GM19468 (cell line): Measurements from ENCODE around the gene PIK3R1.
A peak's percentile ranks its signal among the peaks of the same experiment; 100 is the strongest.

Experiments
- ATAC-seq: cut with Tn5 transposase; IDR thresholded peaks from one replicate; pipeline ENCODE4 v1.9.1; 2021; ENCODE audit warnings: mild to moderate bottlenecking, moderate library complexity, moderate number of reproducible peaks; ENCODE audit not compliant: unreplicated experiment; ENCODE audit errors: extremely low read depth

The PIK3R1 gene

DNA sequence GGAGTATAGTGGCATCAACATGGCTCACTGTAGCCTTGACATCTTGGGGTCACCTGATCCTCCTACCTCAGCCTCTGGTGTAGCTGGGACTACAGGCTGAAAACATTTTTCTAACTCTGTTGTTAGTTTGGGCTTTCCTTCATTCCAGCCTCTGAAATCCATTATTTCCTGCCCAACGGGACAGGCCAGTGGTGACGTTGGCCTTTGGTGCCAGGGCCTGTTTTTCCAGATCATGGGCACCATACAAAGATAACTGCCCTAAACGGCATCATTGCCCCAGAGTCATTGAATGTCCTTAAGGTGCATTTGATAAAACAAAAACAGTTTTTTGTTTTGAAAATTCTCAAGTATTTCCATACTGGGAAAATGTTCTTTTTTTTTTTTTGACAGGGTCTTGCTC is 32.1 kb downstream of the PIK3R1 start:
- no peak for ATAC-seq

GRCh38 chr5:68248896-68249295 is 33.3 kb downstream of the PIK3R1 start:
- ATAC-seq = no peak

DNA sequence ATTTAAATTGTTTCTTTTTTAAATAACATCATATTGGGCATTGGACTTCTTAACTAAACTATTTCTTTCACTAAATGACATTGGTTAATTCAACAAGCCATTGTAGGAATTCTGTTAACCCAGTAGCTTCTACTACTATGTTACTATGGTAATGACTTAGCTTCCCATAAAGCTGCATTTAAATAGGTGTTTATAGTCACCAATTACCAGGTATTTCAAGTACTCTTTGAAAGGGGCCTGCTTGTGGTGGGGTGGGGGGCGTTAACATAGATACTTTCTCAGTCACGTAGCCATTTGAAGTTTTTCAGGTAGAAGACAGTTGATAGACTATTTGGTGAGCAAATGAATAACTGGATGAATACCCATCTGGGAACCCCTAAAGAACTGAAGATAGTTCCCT is 34.0 kb downstream of the PIK3R1 start:
- no peak for ATAC-seq

- ATAC-seq = no peak
Observed at GRCh38 chr5:68250661-68251298, 35.2 kb downstream of the PIK3R1 start.

GRCh38 chr5:68251386-68251785 is 35.8 kb downstream of the PIK3R1 start:
- no peak for ATAC-seq

GRCh38 chr5:68251804-68252522 is 36.4 kb downstream of the PIK3R1 start:
- ATAC-seq = no peak

GRCh38 chr5:68252673-68253623 is 37.4 kb downstream of the PIK3R1 start:
- peak; percentile 77 for ATAC-seq

GRCh38 chr5:68253624-68254585 is 38.3 kb downstream of the PIK3R1 start:
- ATAC-seq = no peak

GRCh38 chr5:68254810-68255209 is 39.3 kb downstream of the PIK3R1 start:
- ATAC-seq = no peak

GRCh38 chr5:68255305-68256120 is 40.0 kb downstream of the PIK3R1 start:
- no peak for ATAC-seq

GRCh38 chr5:68257210-68257609 is 41.7 kb downstream of the PIK3R1 start:
- no peak for ATAC-seq

- ATAC-seq = no peak
Observed at GRCh38 chr5:68258531-68258930, 43.0 kb downstream of the PIK3R1 start.

- no peak for ATAC-seq
Observed at GRCh38 chr5:68259700-68260099, 44.1 kb downstream of the PIK3R1 start.

- ATAC-seq = no peak
Observed at GRCh38 chr5:68260467-68260866, 44.9 kb downstream of the PIK3R1 start.

DNA sequence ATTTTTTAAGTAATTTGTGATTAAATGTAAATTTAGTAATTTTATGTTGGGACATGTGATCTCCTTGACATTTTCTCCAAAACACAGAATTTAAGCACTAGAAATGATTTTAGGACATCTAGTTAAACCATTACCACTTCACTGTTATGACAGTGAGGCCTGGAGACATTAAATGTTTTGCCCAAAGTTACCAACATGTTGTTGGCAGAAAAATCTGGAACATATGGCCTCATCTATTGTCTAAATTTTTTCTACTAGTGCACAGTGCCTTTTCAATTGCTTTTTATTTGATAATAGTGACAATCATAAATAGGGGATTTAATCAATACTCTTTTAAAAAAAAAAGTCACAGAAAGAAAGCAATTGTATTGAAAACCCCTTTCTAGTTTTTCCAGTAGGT is 45.6 kb downstream of the PIK3R1 start:
- ATAC-seq = no peak

DNA sequence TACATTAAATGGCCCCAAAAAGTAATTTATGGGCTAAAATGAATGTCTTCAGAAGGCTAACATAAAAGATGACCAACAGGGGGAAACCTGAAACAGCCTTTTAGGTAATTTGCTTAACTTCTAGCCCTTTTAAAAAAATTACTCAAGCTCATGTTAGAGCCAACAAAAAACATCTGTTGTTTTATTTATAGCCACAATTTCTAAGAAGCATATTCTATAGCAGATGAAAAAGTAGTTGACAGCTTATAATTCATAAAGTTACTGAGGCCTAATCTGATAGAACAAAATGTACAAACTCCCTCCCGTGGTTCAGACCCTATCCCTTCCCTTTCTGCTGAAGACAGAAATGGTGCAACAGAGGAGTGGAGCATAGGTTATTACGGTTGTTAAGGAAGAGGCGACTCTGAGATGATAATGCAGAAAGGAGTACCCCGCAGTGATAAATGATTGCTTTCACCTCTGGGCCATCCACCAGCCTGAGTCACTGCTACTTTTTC is 46.1 kb downstream of the PIK3R1 start:
- no peak for ATAC-seq

DNA sequence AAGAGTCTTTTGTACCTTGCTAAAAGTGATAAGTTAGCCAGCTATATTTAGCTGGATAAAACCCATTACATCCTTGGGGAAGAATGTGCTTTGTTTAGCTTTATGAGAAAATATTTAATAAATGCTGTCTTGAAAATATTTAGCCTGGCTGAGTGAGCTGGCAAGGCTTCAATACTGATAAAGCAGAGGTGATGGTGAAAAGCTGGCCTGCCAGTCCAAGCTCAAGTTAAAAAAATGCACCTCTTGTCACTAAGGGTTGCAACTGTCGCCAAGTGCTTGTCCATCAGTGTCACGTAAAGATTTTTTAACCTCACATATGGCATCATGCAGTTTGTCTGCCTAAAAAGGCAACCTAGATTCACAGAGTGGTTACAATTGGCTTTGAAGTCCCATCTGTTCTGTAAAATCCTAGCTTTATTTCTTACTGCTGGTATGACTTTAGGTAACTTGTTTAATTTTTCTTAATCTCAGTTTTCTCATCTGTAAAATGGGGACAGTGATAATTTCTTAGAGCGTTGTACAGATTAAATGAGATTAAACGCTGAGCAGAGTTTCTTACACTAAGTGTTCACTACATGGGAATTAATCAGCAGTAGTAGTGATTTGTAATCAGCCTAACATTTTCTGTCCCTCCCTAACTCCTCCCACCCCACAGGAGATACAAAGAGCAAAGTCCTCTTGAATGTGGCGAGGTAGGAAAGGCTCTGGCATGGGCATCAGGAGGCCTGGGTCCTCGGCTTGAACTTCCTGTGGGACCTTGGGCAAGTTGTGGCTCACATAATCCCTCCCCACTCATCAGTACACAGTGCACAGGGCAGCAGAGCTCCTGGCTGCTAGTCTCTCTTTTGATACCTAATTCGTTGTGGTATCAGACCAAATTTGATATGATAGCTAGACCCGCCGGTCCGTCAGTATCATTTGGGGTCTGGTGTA is 48.7 kb downstream of the PIK3R1 start:
- ATAC-seq = no peak

- no peak for ATAC-seq
Observed at GRCh38 chr5:68265347-68265746, 49.8 kb downstream of the PIK3R1 start.
